Stimulated activated CD4-positive, alpha-beta T cell treated with anti-CD3 and anti-CD28 coated beads, Interleukin-15, amount 100 ng/mL, for 1 hour (primary cell): ENCODE data around the gene NFATC3.

Source experiments
- DNase-seq, 2 donors: peaks; one replicate each; pipeline ENCODE4 v3.0.0-alpha.2; 2020; ENCODE audit warnings: low read depth in 1 of 2, low spot score in 1 of 2

The NFATC3 gene

GRCh38 chr16:68229431-68230175 lies 144.4 kb downstream of the NFATC3 start:
- peak in 1 of 2 donors; percentile 15 for DNase-seq

DNA sequence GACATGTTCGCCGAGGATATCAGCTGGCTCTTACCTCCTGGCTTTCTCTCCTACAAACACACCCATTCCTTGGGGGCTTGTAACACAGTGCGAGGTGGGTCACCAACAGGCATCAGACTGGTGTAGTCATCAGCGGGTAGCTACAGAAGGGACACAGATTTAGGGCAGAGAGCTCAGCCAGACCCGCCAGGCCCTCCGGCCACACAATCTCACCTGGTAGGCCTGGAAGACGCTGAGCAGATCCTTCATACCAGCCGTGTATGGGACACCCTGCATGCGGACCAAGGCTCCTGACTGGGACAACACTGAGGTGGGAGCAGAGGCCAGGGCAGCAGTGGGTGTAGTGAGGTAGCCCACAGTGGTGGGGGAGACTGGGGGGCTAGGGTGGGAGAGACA lies 145.0 kb downstream of the NFATC3 start:
- no peak for DNase-seq

DNA sequence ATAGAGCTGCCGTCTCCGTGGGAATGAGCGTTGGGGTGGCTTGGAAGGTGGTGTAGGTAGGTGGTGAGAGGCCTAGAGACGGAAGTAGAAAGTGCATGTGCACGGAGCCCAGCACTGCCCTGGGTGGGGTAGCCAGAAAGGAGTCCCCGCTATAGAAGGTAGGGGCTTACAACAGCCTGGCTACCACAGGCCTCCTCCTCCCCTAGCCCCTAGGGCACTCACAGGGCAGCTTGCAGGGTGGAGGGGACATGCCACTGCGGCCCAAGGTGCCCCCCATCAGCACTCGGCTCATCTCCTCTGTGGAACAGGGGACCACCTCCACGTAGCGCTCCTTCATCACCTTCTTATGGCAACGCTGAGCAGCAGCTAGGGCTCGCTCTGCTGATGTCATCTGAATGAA lies 145.8 kb downstream of the NFATC3 start:
- DNase-seq: no peak

GRCh38 chr16:68231384-68232136 lies 146.4 kb downstream of the NFATC3 start:
- no peak for DNase-seq

GRCh38 chr16:68232335-68232734 lies 147.2 kb downstream of the NFATC3 start:
- no peak for DNase-seq

DNA sequence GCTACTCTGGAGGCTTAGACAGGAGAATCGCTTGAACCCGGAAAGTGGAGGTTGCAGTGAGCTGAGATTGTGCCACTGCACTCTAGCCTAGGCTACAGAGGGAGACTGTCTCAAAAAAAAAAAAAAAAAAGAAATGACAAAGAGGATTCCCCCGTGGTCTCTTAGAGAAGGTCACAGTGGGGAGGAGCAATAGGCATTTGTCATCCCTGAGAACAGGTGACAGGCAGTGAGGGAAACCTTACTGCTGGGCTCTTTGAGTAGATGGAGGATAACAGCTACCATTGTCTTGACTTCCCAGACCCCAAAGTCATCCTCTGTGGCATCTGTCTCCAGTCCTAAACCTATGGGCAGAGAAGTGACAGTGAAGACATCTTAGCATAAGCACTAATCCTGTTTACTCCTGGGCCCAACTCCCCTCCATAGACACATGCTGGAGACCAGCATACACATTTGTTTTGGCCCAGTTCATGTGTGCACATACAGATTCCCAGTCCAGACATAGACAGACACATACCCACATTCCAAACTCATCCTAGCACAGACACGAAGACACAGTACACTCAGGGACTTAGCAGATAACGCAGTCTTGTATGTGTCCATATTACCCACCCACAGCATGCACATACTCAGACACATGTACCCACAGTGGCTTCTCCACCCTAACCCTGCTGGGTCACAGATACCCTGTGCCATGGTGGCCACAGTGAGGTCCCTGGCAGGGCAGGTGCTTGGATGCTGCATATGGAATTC lies 148.1 kb downstream of the NFATC3 start:
- DNase-seq: no peak

DNA sequence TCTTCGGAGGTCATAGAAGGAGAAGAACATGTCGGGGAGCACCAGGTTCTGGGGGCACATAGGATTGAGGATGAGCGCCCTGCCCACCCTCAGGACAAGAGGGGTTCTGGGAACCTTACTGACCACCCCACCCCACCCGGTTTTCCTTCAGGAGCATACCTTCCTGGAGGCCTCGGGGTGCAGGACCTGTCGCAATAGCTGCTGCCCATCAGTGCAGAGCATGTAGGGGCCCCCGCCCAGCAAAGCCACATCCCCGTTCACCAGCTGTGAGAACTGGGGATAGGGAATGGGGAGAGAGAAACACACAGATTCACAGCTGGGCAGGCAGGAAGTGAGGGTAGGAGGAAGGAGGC lies 148.6 kb downstream of the NFATC3 start:
- DNase-seq: no peak

GRCh38 chr16:68234188-68235107 lies 149.3 kb downstream of the NFATC3 start:
- DNase-seq: no peak

DNA sequence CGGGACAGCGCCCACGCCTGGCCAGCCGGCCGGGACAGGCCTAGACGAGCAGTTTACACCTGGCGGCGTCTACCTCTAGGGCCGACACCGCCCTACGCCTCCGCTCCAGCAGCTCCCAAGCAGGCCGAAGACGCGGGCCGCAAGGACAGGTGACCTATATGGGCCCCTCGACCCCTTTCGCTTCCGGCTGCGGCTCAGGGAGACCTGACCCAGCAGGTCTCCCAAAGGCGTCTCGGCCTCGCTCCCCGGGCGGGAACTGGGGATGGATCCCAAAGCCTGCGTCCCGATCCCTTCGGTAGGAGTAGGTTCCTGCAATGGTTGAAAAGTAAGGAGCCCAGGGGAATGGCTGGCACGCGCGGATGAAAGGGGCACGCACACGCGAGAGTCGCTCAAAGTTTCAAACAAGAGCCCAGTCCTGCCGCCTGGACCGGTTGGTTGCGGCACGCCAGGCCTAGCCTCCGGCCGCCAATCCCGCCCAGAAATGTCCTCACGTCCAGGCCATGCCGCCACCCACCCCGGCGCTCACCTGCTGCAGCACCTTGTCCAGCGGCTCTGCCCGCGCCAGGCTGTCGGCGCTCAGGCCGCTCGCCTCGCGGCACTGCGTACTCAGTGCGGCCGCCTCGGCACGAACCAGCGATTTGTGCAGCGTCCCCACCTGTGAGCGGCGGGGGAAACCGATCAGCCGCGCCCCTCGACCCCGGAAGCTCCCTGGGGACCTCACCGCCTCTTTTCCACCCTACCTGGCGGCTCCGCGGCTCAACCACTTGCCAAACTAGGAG lies 150.1 kb downstream of the NFATC3 start:
- no peak for DNase-seq

GRCh38 chr16:68235887-68236136 lies 150.6 kb downstream of the NFATC3 start, which contains the start of gene ESRP2:
Gene ESRP2 (minus strand): TSS chr16:68236127. CDS start chr16:68236045, 82 bp downstream.
- no peak for DNase-seq

- peak in 1 of 2 donors; percentile 26 for DNase-seq
Measured at GRCh38 chr16:68236137-68236825, 151.1 kb downstream of the NFATC3 start.

DNA sequence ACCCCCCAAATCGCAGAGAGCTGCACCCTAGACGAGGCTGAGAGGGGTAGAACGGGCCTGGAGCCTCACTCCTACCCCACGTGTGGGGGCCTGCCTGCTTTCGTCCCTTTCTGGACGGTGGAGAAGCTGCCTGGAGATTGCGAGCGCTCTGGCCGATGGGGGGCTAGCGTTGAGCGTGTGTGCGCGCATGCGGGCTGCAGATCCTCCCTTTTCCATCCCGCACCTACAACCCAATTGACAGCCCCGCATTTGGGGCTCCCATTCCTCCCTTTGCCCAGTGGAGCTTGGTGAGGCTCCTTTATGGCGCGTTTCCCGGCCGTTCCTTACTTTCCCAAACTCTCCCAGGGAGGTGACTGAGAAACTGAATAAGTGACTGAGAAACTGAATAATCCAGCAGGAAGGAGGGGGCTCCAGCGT lies 151.7 kb downstream of the NFATC3 start:
- no peak for DNase-seq

DNA sequence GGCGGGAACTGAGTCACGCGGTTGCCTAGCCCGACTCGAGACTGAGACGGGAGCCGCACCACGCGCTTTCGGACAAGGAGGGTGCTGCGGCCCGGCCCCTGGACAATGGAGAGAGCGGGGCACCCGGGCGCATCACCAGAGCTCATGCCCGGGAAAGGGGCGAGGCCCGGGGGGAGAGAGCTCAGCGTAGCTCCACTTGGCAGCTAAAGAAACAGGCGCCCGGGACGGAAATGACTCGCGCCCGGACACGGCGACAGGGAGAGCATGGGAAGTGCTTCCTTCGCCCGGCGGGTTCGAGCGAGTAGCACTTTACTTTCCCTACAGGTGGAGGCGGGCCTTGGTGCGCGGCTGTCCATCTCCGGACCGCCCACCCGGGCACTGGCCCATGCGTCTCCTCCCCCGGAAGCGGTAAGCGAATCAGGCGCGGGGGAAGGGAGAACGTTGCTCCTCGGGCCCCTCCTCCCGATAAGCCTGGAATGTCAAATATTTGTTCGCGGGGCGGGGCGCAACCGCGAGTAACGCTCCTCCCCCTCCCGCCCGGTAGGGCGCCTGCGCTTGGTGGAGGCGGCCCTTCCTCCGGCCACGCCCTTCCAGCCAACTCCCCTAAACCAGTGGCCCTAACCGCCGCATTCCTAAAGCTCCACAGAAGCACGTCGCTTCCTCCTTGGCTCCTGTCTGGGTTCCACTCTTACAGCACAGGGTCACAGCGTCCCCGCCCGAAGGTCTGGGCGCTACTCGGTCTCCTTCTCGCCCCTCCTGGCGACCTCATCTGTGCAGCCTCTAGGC lies 152.3 kb downstream of the NFATC3 start:
- DNase-seq: peak; percentile 74 to 86

DNA sequence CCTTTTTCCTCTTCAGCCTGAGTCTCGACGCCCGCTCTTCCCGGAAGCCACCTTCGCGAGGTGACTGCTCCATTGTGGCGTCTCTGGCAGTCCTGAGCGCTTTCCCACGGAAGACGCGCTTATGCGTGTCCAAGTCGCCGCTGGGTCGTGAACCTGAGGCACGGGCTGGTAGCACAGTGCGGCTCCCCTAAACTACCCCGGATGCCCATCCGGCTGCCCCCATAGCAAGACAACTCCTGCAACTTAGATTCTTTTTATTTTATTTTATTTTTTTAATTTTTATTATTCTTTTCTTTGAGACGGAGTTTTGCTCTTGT lies 152.8 kb downstream of the NFATC3 start:
- no peak for DNase-seq

- no peak for DNase-seq
Measured at GRCh38 chr16:68242085-68242484, 156.9 kb downstream of the NFATC3 start.

DNA sequence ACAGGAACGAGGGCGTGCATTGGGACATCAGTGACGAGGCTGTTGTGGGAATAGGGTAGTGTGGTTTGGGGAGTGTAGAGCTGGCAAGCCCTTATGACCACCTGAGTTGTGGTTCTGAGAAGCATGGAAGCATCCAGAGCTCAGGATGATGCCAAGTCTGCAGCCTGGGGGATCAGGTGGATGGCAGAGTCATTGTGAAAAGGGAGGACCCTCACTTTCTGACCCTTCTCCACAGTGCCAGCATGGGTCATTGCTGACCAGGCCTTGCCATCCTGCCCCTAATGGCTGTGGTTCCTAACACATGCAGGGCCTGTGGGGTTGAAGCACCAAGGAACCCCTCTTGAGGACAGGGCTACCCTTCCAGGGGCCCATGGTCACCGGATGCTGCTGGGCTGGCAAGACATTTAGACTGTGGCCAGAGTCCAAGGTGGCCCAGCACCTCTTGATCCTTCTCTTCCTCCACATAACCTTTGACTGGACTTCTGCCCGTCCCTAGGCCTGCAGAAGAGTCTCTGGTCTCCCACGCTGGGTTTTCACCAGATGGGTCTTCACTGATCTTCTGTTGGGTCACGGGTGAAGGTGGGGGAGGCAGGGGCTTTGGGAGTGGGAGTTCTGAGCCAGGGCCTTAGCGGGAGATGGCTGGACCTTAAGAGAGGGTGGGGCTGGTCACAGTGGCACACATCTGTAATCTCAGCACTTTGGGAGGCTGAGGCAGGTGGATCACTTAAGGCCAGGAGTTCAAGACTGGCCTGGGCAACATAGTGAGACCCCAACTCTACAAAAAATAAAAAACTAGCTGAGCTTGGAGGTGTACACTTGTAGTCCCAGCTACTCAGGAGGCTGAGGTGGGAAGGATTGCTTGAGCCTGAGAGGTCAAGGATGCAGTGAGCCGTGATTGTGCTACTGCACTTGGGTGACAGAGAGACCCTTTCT lies 158.0 kb downstream of the NFATC3 start:
- DNase-seq: no peak

DNA sequence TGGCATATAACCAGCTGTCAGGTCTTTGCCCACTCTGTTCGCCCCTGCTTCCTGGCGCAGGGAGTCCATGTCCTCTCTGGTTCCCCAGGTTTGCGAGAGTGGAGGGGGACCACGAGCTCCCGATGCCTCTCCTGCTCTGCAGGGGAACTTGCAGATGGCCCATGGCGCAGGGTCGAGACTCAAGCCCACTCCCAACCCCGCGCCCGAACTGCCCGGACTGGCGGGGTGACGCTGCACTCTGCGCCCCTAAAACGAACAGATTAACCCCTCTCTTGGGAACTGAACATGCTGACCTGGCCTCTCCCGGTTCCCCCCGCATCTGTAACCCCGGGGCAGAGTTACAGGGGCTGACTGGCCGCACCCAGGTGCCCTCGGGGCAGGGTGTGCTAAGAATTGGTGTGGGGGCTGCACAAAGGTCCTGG lies 159.3 kb downstream of the NFATC3 start:
- no peak for DNase-seq
